Activated T-helper 1 cell treated with Interleukin-2 at 50 U/mL for 16 hours (primary cell): ENCODE results near the gene MTG1.
"Not testable (repeated sequence)": the region's sequence is repeated elsewhere in the genome, so short reads cannot be mapped to it uniquely, and the experiment has no call there.

Experiments
- DNase-seq: peaks from one replicate; pipeline ENCODE4 v3.0.0-alpha.2; 2020; ENCODE audit warnings: low read depth

MTG1 gene

GRCh38 chr10:133466683-133467275, 72.8 kb downstream of the MTG1 start:
- no peak for DNase-seq

- no peak for DNase-seq
These were observed 73.4 kb downstream of the MTG1 start for GRCh38 chr10:133467286-133467911.

GRCh38 chr10:133469205-133469604, 75.2 kb downstream of the MTG1 start:
- not testable (repeated sequence) for DNase-seq

DNA sequence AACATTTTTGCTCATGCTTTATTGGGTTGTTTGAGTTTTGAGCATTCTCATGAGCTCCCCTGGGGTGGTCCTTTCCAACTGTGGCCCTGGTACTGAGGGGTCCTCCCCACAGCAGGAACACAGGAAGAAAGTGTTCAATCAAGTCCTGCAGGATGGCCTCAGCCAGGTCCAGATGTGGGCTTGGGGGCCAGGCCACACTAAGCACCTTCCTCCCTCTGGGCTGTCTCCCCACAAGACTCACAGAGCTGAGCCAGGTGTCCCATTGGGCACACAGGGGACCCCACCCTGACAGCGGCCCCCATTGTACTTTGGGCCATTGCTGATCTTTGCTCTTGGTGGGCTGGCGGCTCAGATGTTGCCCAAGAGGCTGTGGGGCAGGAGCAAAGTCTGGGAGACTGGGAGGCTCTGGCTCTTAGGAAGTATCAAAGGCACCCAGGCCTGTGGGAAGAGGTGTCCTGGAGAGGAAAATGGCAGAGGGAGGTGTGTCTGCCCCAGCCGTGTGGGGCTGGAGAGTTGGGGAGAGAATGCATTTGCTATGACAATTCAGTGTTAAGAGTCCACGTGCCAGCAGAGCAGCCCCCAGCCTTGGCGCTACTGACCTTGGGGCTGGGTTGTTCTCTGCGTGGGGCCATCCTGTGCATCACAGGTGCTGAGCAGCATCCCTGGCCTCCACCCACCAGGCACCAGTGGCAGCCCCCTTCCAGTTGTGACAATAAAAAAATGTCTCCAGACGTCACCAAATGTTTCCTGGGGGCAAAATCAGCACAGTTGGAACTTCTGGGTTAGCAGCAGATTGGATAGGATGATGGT, 77.5 kb downstream of the MTG1 start:
- DNase-seq: no peak
